Motor neuron (in vitro differentiated cells): ENCODE results near the gene ELP1. TPM values are rescaled to one million over a fixed set of nuclear protein-coding genes. Genes with fewer than 3 reads are reported as not detected.

ENCODE experiments used
- ATAC-seq, 8 experiments: fragments of 200-7000 bp; cut with Tn5 transposase; replicated peaks in 6 of 8; 2 replicates each; pipeline ENCODE4 v1.8.0; 2021; ENCODE audit warnings: mild to moderate bottlenecking in 8 of 8, moderate library complexity in 8 of 8
- H3K27ac ChIP-seq, 2 donors: fragments of 250-450 bp; sonication (Bioruptor Pico); 2 replicates each; pipeline ENCODE4 v1.9.0; 2021; ENCODE audit warnings: antibody characterized with exemption in 2 of 2, mild to moderate bottlenecking in 2 of 2, moderate library complexity in 1 of 2
- H3K4me1 ChIP-seq, 2 donors: fragments of 250-450 bp; sonication (Bioruptor Pico); replicated peaks in 1 of 2; 2 replicates each; pipeline ENCODE4 v1.6.1; 2021; ENCODE audit warnings: antibody characterized with exemption in 2 of 2, mild to moderate bottlenecking in 2 of 2, moderate library complexity in 1 of 2
- H3K4me3 ChIP-seq, 5 donors: fragments of 250-450 bp; sonication (Bioruptor Pico); 2 replicates each; pipeline ENCODE4 v1.9.0; 2021; ENCODE audit warnings: antibody characterized with exemption in 5 of 5, mild to moderate bottlenecking in 5 of 5, moderate library complexity in 4 of 5
- WGBS, 10 experiments: fragments of 450-650 bp; shearing (Covaris generic); methylation state at CpG; one replicate each; pipeline ENCODE4 v1.0.0; 2022; 5-methylcytosine and 5-hydroxymethylcytosine counted together
- in situ Hi-C, 9 experiments: fragments of 400-800 bp; cut with MboI; loops; one replicate each; pipeline ENCODE4 v1.15.0; 2021; ENCODE audit warnings: low sequenced_read_pairs in 9 of 9, low pct_unique_long_range_greater_than_20kb in 2 of 9; ENCODE audit not compliant: unreplicated experiment in 9 of 9
- total RNA-seq, 8 experiments: library from RNA; unstranded; fragments of 300-600 nt; gene quantifications; 2 replicates each; pipeline versions ENCODE4 v1.2.3 to v1.2.4, GENCODE V29; 2022

ELP1 gene
- total RNA-seq, 8 experiments from 2014 or later = 22.8 to 50.4 (median 36.2) TPM

DNA sequence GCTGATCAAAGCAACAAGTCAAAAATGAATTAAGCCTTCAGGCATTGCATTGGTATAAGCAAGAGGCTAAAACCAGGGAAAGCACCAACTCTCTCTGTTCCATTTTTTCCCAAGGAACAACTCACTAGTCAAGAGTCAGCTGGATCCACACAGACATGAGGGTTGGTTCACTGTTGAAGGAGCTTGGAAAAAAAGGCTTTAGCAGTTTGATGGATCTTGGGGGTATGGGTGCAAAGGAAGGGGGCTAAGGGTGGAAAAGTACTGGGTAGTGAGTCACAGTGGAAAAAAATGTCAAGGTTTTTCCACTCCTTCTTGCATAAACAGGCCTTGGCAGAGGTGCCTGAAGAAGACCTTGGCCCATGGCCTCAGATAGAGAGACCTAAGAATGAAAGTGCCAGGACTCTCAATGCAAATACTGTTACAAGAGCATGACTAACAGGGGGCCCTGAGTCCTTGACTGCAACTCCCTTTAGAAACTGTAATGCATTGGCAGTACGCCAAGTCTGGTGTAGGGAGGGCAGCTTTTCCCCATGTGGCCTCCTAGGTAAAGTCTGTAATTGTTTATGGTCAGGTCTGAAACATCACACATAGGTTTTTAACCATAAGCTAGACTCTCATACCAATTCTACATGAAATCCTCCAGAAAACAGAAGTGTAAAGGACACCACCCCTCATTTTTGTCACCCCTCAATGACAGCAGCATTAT is 48.1 kb downstream of the ELP1 start:
- in situ Hi-C loops = no loop called here
- 20 to 100% (median 100%) methylated on average over 1 of the region's 1 CpG; no CpG with 5 or more reads in 6 of the 10 experiments for WGBS, 10 experiments
- Histone ChIP-seq H3K4me3 (no peak overlapping the region), H3K27ac (no peak overlapping the region), H3K4me1 (peaks cover 0 to 5% of the 10 kb centered on the region in 2 donors)
- peak; percentile 32 to 98 (median 85) for ATAC-seq

DNA sequence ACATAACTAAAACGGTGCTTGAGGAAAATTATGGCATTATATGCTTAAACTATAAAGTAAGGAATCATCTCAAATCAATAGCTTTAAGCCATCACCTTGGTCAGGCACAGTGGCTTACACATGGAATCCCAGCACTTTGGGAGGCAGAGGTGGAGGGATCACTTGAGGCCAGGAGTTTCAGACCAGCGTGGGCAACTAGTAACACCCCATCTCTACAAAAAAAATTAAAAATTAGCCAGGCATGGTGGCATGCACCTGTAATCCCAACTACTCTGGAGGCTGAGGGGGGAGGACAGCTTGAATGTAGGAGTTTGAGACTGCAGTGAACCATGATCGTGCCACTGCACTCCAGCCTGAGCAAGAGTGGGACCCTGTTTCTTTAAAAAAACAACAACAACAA is 49.2 kb downstream of the ELP1 start:
- ATAC-seq = no peak
- 67 to 100% (median 96%) methylated on average over 2 to 3 of the region's 3 CpGs; no CpG with 5 or more reads in 1 of the 10 experiments for whole genome bisulfite sequencing, 10 experiments

DNA sequence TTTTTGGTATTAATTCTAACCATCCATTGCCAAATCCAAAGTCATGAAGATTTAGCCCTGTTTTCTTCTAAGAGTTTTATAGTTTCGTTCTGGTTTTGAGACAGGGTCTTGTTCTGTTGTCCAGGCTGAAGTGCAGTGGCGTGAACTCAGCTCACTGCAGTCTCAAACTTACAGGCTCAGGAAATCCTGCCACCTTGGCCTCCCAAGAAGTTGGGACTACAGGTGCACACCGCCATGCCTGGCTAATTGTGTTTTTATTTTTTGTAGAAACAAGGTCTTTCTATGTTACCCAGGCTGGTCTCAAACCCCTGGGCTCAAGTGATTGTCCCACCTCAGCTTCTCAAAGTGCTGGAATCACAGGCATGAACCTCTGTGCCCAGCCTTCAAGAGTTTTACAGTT is 50.8 kb downstream of the ELP1 start:
- in situ Hi-C loops = no loop called here
- WGBS, 10 experiments = 82 to 100% (median 100%) methylated on average over 1 to 3 of the region's 3 CpGs; no CpG with 5 or more reads in 2 of the 10 experiments

More for the DNA sequence above, 49.2 kb downstream of the ELP1 start:
- no peak overlapping the region for H3K27ac ChIP-seq
- in situ Hi-C loops = no loop called here
- H3K4me1 ChIP-seq = peaks cover 0 to 5% of the 10 kb centered on the region in 2 donors
- no peak overlapping the region for H3K4me3 ChIP-seq

DNA sequence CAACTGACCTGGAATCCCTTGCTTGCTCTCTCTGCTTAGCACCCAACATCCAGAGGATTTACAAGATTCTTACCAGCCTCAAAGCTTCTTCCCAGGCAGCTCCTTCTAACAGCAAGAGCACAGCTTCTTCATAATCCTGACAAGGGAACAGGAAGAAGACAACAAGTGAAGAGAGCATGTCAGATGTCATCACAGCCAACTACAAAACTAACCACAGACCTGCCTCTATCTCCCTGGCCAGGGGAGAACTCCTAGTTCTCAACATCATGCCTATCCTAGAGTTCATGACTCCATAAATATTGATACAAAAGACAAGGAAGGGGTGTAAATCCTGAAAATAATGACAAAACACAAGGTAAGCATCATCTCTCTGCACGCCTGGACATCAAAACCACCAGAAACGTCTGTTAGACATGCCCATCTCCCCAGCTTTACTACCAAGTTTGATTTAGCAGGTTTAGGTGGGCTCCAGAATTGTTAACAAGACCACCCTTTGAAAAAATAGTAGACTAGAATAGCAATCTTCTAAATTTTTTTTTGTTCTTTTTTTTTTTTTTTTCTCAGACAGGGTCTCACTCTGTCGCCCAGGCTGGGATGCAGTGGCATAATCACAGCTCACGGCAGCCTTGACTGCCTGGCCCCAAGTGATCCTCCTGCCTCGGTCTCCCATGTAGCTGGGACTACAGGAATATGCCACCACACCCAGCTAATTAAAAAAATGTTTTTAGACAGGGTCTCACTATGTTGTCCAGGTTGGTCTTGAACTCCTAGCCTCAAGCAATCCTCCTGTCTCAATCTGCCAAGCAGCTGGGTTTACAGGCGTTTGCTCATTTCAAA is 51.7 kb downstream of the ELP1 start:
- in situ Hi-C loops = no loop called here
- 83 to 100% (median 98%) methylated on average over 1 to 6 of the region's 6 CpGs; no CpG with 5 or more reads in 1 of the 10 experiments for WGBS, 10 experiments
- ATAC-seq = no peak
- Histone ChIP-seq H3K4me3 (no peak overlapping the region), H3K27ac (no peak overlapping the region), H3K4me1 (peaks cover 0 to 5% of the 10 kb centered on the region in 2 donors)

More for the DNA sequence above, 50.8 kb downstream of the ELP1 start:
- Histone ChIP-seq H3K4me3 (no peak overlapping the region), H3K27ac (no peak overlapping the region), H3K4me1 (peaks cover 0 to 5% of the 10 kb centered on the region in 2 donors)
- ATAC-seq = no peak

GRCh38 chr9:108880738-108881316 is 53.1 kb downstream of the ELP1 start:
- peak in 3 of 8 experiments; percentile 42 to 70 (median 63) for ATAC-seq

GRCh38 chr9:108877524-108877923 is 56.4 kb downstream of the ELP1 start:
- Histone ChIP-seq H3K4me1 (no peaks in the 10 kb centered on the region), H3K4me3 (no peak overlapping the region), H3K27ac (no peak overlapping the region)
- in situ Hi-C loops = no loop called here
- WGBS, 10 experiments = 67 to 100% (median 88%) methylated on average over 1 to 2 of the region's 2 CpGs; no CpG with 5 or more reads in 2 of the 10 experiments
- ATAC-seq = no peak

More at GRCh38 chr9:108880738-108881316, 53.1 kb downstream of the ELP1 start:
- in situ Hi-C loops = no loop called here
- Histone ChIP-seq H3K4me3 (no peak overlapping the region), H3K27ac (no peak overlapping the region), H3K4me1 (peaks cover 0 to 2% of the 10 kb centered on the region in 2 donors)
- 3 to 100% (median 66%) methylated on average over 1 to 3 of the region's 3 CpGs for WGBS, 10 experiments

GRCh38 chr9:108876425-108876824 is 57.5 kb downstream of the ELP1 start:
- in situ Hi-C loops = no loop called here
- no peak for ATAC-seq
- H3K4me1 ChIP-seq = no peaks in the 10 kb centered on the region
- H3K27ac ChIP-seq = no peak overlapping the region
- WGBS, 10 experiments = 66 to 100% (median 98%) methylated on average over 1 to 5 of the region's 5 CpGs; no CpG with 5 or more reads in 2 of the 10 experiments
- H3K4me3 ChIP-seq = no peak overlapping the region

DNA sequence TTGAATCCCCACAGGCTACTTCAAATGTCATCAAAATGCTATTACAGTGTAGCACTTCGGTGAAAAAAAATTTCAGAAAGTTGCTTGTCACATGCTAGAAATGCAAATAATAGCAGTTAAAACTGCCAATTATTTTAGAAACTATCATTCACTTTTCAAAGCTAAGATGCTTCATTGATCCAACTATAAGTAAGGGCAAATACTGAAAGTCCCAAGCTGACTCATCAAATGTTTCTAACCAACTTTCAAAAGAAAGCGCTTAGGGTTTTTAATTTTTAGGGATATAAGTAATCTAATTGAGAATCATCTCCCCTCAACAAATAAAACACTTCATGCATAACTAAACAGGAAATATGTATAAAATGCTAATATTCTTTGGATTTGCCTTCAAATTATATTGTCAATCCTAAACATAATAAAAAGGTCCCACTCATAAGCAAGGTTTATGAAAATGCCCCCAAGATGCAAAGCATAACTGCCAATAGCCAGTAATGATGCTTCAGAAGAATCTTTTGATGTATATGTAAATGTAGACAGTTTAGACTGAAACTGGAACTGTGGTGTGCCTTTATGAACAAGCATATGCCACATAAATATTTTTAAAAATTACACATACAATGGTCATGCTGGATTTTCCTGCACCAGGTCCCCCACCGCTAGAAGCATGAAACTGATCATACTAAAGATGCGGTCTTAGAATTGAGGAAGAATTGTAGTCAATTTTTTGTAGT is 59.7 kb downstream of the ELP1 start:
- no peak for ATAC-seq
- Histone ChIP-seq H3K27ac (no peak overlapping the region), H3K4me1 (no peaks in the 10 kb centered on the region), H3K4me3 (no peak overlapping the region)
- WGBS, 10 experiments = 88 to 100% (median 97%) methylated on average over 2 to 4 of the region's 4 CpGs
- in situ Hi-C loops = loop anchor here in 1 of 9 experiments (25.0 kb wide), 1 partner anchor 112 kb away; no protein-coding TSS in a partner anchor

- 50 to 100% (median 86%) methylated on average over 1 to 3 of the region's 3 CpGs; no CpG with 5 or more reads in 1 of the 10 experiments for WGBS, 10 experiments
- peak in 2 of 8 experiments; percentile 59 to 68 for ATAC-seq
- in situ Hi-C loops = loop anchor here in 1 of 9 experiments (25.0 kb wide), 1 partner anchor 107 kb away; no protein-coding TSS in a partner anchor
Observed at GRCh38 chr9:108869092-108869725, 64.7 kb downstream of the ELP1 start.

DNA sequence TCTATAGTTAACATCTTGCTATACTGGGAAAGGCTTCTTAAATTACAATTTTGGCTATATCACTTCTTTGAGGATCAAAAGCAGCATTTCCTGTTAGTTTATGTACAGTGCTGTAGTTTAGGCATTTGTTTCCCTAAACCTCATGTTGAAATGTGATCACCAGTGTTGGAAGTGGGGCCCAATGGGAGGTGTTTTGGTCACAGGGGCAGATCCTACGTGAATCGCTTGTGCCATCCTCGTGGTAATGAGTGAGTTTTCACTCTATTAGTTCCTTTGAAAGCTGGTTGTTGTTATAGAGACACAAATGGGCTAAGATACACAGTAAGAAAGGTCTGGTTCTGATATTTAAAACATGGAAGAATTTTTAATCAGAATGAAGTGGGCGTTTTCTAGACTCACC is 66.1 kb downstream of the ELP1 start:
- in situ Hi-C loops = loop anchor here in 1 of 9 experiments (25.0 kb wide), 1 partner anchor 106 kb away; no protein-coding TSS in a partner anchor
- WGBS, 10 experiments = 20 to 90% (median 75%) methylated on average over 1 to 4 of the region's 4 CpGs
- peak in 4 of 8 experiments; percentile 30 to 48 (median 44) for ATAC-seq

More at GRCh38 chr9:108869092-108869725, 64.7 kb downstream of the ELP1 start:
- H3K4me3 ChIP-seq = no peak overlapping the region
- no peak overlapping the region for H3K27ac ChIP-seq
- no peaks in the 10 kb centered on the region for H3K4me1 ChIP-seq

DNA sequence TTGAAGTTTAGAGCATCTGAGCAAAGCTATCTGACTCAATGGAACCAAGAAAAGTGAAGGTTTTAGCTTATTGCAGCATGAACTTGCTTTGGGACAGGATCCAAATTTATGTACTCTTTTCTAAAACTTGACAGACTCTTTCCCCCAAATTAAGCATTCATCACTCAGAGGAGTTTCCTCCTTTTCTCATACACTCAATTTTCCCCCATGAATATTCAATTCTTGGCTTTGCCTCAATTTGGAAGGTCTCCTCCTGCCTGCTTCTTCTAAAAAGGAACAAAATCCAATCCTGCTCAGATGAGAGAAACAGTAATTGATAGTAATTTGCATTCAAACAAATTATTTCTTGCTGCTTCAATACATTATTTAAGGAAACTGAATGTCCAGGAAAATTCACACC is 66.8 kb downstream of the ELP1 start:
- no peak overlapping the region for H3K27ac ChIP-seq
- no peak overlapping the region for H3K4me3 ChIP-seq
- no peak for ATAC-seq
- no peaks in the 10 kb centered on the region for H3K4me1 ChIP-seq
- in situ Hi-C loops = loop anchor here in 1 of 9 experiments (25.0 kb wide), 1 partner anchor 105 kb away; no protein-coding TSS in a partner anchor

More for the DNA sequence above, 66.1 kb downstream of the ELP1 start:
- no peak overlapping the region for H3K27ac ChIP-seq
- no peaks in the 10 kb centered on the region for H3K4me1 ChIP-seq
- H3K4me3 ChIP-seq = no peak overlapping the region

- H3K4me1 ChIP-seq = no peaks in the 10 kb centered on the region
- in situ Hi-C loops = loop anchor here in 1 of 9 experiments (25.0 kb wide), 1 partner anchor 104 kb away; no protein-coding TSS in a partner anchor
- peak in 1 of 8 experiments; percentile 16 for ATAC-seq
- no peak overlapping the region for H3K4me3 ChIP-seq
- H3K27ac ChIP-seq = no peak overlapping the region
- 40 to 100% (median 90%) methylated on average over 1 to 2 of the region's 2 CpGs; no CpG with 5 or more reads in 4 of the 10 experiments for whole genome bisulfite sequencing, 10 experiments
Observed at GRCh38 chr9:108866001-108866420, 67.9 kb downstream of the ELP1 start.
